GM19043 (cell line): ENCODE measurements around the gene SEC16A.

ENCODE experiments used
- ATAC-seq: cut with Tn5 transposase; IDR thresholded peaks from one replicate; pipeline ENCODE4 v1.9.1; 2021; ENCODE audit warnings: low read depth; ENCODE audit not compliant: unreplicated experiment

The SEC16A gene

GRCh38 chr9:136505406-136506403, 22.9 kb upstream of the SEC16A start:
- no peak for ATAC-seq

- no peak for ATAC-seq
Observed at GRCh38 chr9:136504512-136505348, 21.9 kb upstream of the SEC16A start.

GRCh38 chr9:136502940-136503550, 20.2 kb upstream of the SEC16A start:
- ATAC-seq, result no peak

- ATAC-seq, result no peak
Observed at GRCh38 chr9:136502196-136502595, 19.4 kb upstream of the SEC16A start.

GRCh38 chr9:136501686-136502085, 18.8 kb upstream of the SEC16A start:
- no peak for ATAC-seq

GRCh38 chr9:136499935-136500910, 17.4 kb upstream of the SEC16A start:
- ATAC-seq, result no peak

GRCh38 chr9:136499071-136499934, 16.5 kb upstream of the SEC16A start:
- ATAC-seq, result no peak

- ATAC-seq, result no peak
Observed at GRCh38 chr9:136497916-136498695, 15.3 kb upstream of the SEC16A start.

- no peak for ATAC-seq
Observed at GRCh38 chr9:136496801-136497620, 14.2 kb upstream of the SEC16A start.

- ATAC-seq, result no peak
Observed at GRCh38 chr9:136496181-136496580, 13.3 kb upstream of the SEC16A start.

GRCh38 chr9:136495238-136495800, 12.5 kb upstream of the SEC16A start:
- no peak for ATAC-seq

GRCh38 chr9:136494531-136495215, 11.8 kb upstream of the SEC16A start:
- no peak for ATAC-seq

- no peak for ATAC-seq
Observed at GRCh38 chr9:136494012-136494411, 11.2 kb upstream of the SEC16A start.

GRCh38 chr9:136493567-136493971, 10.7 kb upstream of the SEC16A start:
- no peak for ATAC-seq

GRCh38 chr9:136492978-136493522, 10.2 kb upstream of the SEC16A start:
- ATAC-seq, result no peak

- no peak for ATAC-seq
Observed at GRCh38 chr9:136489731-136490130, 6.9 kb upstream of the SEC16A start.
